Fibroblast of villous mesenchyme (primary cell): ENCODE data around the gene SCAMP2. TPM values are rescaled to one million over a fixed set of nuclear protein-coding genes. Genes with fewer than 3 reads are reported as not detected.
"Not testable (repeated sequence)": the region's sequence is repeated elsewhere in the genome, so short reads cannot be mapped to it uniquely, and the experiment has no call there.

Source experiments
- DNase-seq: peaks from one replicate; pipeline ENCODE4 v3.0.0-alpha.2; 2010; ENCODE audit warnings: low read depth
- H3K4me3 ChIP-seq: 2 replicates; pipeline ENCODE4 v1.5.1; 2011; ENCODE audit warnings: low read depth, mild to moderate bottlenecking, low read length
- total RNA-seq: library from RNA; depleted of rRNA; stranded (reverse); fragments of >200 nt; gene quantifications from 2 replicates; pipeline ENCODE4 v1.2.3, GENCODE V29; 2012
- TF ChIP-seq, protein P1 (sequence below): IDR thresholded peaks from 2 replicates; pipeline ENCODE4 v1.5.1; 2012; ENCODE audit warnings: low read depth, mild to moderate bottlenecking, low read length; ENCODE audit not compliant: insufficient read depth

The SCAMP2 gene, protein sequence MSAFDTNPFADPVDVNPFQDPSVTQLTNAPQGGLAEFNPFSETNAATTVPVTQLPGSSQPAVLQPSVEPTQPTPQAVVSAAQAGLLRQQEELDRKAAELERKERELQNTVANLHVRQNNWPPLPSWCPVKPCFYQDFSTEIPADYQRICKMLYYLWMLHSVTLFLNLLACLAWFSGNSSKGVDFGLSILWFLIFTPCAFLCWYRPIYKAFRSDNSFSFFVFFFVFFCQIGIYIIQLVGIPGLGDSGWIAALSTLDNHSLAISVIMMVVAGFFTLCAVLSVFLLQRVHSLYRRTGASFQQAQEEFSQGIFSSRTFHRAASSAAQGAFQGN
- 25.1 and 33.7 TPM in 2 replicates for total RNA-seq

DNA sequence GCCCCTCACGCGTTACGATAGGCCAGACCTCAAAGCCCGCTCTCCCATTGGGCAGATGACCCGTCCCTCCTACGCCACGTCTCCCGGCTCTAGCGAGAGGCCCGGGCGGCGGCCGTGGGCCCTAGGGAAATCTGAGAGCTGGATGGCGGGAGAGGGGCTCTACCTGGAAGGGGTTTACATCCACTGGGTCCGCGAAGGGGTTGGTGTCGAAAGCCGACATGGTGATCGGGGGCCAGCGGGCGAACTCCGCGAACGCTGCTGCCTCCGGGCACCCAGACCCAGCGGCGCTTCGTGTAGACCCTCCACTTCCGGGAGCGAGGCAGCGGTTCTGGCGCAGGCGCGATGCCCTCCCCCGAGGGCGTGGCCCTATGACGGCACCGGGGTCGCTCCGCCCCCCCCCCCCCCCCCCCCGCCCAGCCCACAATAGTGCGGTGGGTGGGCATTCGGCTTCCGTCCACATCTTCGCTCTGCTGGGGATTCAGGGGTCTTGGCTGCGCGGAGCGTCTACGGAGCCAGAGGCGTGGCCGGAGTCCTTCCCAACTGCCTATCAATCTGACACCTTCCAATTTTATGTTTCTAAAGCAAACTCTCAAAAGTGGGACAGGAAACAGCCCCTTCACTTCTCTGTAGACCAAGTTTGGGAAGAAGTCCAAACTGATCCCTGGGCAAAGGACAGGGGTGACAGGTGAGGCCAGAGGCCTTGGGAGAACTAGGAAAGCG, at the start of gene SCAMP2:
TSS of gene SCAMP2 (minus strand) at position 330 of the 720 bp plus-strand sequence. CDS start at position 220, 110 bp downstream.
- TF ChIP-seq, protein P1, sequence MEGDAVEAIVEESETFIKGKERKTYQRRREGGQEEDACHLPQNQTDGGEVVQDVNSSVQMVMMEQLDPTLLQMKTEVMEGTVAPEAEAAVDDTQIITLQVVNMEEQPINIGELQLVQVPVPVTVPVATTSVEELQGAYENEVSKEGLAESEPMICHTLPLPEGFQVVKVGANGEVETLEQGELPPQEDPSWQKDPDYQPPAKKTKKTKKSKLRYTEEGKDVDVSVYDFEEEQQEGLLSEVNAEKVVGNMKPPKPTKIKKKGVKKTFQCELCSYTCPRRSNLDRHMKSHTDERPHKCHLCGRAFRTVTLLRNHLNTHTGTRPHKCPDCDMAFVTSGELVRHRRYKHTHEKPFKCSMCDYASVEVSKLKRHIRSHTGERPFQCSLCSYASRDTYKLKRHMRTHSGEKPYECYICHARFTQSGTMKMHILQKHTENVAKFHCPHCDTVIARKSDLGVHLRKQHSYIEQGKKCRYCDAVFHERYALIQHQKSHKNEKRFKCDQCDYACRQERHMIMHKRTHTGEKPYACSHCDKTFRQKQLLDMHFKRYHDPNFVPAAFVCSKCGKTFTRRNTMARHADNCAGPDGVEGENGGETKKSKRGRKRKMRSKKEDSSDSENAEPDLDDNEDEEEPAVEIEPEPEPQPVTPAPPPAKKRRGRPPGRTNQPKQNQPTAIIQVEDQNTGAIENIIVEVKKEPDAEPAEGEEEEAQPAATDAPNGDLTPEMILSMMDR = no peak
- DNase-seq = peak; percentile 95

DNA sequence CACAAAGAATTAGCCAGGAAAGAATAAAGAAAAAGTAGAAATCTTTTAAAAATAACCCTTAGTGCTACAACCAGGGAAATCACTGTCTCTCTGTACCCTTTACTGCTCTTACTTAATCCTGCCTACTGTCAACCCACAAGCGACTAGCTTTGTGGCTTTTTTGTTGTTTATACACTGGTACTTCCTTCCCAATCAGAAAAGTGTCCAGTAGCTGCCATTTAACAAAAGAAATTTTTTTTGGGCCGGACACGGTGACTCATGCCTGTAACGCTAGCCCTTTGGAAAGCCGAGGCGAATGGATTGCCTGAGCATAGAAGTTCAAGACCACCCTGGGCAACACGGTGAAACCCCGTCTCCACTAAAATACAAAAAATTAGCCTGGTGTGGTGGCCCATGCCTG, 47.3 kb upstream of the SCAMP2 start:
- no peak overlapping the region for H3K4me3 ChIP-seq
- DNase-seq = no peak
- TF ChIP-seq, protein P1 = no peak

More for the DNA sequence above, at the start of gene SCAMP2:
- peak within 1 kb of the TSS; percentile 79 for H3K4me3 ChIP-seq

DNA sequence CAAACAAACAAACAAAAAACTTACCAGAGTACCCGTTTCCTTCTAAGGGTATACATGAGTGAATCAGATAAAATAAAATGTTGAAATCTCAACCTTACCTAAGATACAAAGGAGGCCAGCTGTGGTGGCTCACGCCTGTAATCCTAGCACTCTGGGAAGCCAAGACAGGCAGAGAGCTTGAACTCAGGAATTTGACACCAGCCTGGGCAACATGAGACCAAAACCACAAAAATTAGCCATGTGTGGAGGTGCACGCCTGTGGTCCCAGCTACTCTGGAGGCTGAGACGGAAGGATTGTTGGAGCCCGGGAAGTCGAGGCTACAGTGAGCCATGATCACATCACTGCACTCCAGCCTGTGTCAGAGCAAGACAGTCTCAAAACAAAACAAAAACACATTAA, 44.5 kb upstream of the SCAMP2 start:
- no peak for DNase-seq
- no peak overlapping the region for H3K4me3 ChIP-seq
- TF ChIP-seq, protein P1 = no peak

DNA sequence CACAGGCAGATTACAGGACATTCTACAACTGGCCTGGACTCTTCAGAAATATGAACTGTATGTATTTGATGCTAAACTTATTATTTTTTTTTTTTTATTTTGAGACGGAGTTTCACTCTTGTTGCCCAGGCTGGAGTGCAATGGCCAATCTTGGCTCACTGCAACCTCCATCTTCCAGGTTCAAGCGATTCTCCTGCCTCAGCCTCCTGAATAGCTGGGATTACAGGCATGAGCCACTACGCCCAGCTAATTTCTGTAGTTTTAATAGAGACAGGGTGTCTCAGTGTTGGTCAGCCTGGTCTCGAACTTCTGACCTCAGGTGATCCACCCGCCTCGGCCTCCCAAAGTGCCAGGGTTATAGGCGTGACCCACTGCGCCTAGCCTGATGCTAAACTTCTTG, 40.6 kb upstream of the SCAMP2 start:
- not testable (repeated sequence) for H3K4me3 ChIP-seq, DNase-seq

DNA sequence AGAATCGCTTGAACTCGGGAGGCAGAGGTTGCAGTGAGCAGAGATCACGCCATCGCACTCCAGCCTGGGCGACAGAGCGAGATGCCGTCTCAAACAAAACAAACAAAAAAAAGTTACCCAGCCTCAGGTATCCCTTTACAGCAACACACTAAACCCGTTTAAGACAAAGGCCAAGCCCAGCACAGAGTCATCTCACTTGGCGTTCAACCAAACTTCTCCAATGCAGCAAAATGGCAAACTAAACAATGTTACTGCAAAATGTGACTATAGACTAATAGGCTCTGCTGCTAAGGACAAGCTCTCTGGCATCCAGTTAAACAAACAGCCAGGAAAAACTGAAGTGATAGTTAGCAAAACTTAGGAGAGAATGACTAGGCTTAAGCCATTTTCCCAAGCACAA, 39.9 kb upstream of the SCAMP2 start:
- TF ChIP-seq, protein P1 = no peak
- no peak for DNase-seq
- H3K4me3 ChIP-seq = no peak overlapping the region

DNA sequence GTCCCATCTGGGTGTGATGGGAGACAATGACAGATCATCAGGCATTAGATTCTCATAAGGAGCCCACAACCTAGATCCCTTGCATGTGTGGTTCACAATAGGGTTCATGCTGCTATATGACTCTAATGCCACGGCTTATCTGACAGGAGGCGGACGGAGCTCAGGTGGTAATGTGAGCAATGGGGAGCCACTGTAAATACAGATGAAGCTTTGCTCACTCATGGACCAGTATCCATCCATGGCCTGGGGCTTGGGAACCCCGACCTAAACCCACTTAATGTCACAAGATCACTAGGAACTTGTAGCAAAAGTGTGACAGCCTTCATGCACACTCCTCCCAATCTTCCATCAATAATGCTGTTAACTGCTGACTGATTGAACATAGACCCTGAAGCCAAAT, 35.5 kb upstream of the SCAMP2 start:
- TF ChIP-seq, protein P1 = no peak
- no peak for DNase-seq
- H3K4me3 ChIP-seq = no peak overlapping the region

DNA sequence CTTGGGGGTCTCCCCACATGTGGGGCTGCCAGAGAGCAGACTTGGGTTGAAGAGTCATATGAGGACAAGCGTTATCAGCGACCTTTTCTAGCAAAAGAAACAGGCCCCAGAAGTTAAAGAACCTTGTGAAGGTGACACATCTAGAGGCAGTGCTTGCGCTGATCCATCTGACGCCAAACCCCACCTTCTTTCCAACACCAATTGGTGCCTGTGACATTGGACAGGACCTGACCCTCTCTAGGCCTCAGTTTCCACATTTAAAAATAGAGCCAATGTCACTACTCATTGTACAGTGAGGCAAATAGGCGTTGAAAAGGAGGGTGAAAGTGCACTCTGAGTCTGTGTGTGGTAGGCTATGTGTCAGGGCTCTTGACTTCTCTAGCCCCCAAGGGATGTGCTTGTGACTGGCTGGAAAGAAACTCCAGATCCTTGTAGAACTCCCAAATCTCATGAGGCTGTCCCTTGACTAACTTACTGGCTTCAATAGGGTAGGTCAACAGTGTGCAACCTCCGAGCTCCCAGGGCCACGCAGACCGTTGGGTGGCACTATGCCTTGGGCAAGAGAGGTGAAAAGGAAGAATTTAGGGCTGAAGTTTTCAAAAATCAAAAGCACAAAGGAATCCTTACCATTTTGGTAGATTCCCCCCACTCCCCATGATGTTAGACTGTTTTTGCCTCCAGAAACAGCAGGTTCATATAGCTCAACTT, 34.2 kb upstream of the SCAMP2 start:
- peak overlapping the region; percentile 66 for H3K4me3 ChIP-seq
- DNase-seq = no peak
- TF ChIP-seq, protein P1 = no peak
